PC-3 (cell line): ENCODE measurements around the gene CCDC60.

Experiments
- EZH2 ChIP-seq: fragments of 300-600 bp; sonication (generic); IDR thresholded peaks from one replicate; pipeline ENCODE4 v1.6.1; 2017; ENCODE audit warnings: antibody characterized with exemption, mild to moderate bottlenecking, low read length; ENCODE audit not compliant: unreplicated experiment
- EZH2phosphoT487 ChIP-seq: fragments of 300-600 bp; sonication (generic); IDR thresholded peaks from 2 replicates; pipeline ENCODE4 v1.6.1; 2018; ENCODE audit warnings: mild to moderate bottlenecking, antibody characterized with exemption, low read length, borderline replicate concordance
- TF ChIP-seq, protein P1 (sequence below): fragments of 300-600 bp; sonication (generic); conservative IDR thresholded peaks from 2 replicates; pipeline ENCODE4 v1.5.1; 2017; ENCODE audit warnings: antibody characterized with exemption, low read depth, mild to moderate bottlenecking, low read length

DNA sequence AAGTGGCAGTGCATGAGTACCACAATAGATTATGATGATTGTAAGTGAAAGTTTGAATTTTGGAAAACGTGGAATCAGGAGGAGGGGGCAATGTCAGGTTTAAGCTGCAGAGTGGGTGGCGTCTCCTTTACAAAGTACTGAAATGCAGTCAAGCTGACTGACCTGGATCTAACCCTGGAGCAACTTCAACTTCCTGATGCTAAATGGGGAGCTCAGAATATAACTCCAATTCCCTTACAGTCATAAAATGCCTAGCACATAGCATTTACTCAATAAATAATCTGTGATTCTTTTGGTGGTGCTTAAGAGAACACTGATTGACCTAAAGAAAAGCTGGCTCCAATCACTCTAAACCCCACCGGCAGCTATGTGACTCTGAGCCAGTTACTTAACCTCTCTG lies 38.5 kb downstream of the CCDC60 start:
- TF ChIP-seq, protein P1, sequence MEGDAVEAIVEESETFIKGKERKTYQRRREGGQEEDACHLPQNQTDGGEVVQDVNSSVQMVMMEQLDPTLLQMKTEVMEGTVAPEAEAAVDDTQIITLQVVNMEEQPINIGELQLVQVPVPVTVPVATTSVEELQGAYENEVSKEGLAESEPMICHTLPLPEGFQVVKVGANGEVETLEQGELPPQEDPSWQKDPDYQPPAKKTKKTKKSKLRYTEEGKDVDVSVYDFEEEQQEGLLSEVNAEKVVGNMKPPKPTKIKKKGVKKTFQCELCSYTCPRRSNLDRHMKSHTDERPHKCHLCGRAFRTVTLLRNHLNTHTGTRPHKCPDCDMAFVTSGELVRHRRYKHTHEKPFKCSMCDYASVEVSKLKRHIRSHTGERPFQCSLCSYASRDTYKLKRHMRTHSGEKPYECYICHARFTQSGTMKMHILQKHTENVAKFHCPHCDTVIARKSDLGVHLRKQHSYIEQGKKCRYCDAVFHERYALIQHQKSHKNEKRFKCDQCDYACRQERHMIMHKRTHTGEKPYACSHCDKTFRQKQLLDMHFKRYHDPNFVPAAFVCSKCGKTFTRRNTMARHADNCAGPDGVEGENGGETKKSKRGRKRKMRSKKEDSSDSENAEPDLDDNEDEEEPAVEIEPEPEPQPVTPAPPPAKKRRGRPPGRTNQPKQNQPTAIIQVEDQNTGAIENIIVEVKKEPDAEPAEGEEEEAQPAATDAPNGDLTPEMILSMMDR, result no peak
- TF ChIP-seq EZH2 (no peak), EZH2phosphoT487 (no peak)
